Dermis blood vessel endothelial cell (primary cell): ENCODE data around the gene HINT1. TPM values are rescaled to one million over a fixed set of nuclear protein-coding genes. Genes with fewer than 3 reads are reported as not detected.
A peak's percentile ranks its signal among the peaks of the same experiment; 100 is the strongest.

Experiments
- DNase-seq: peaks from one replicate; pipeline ENCODE4 v3.0.0; 2010
- total RNA-seq: library from RNA; depleted of rRNA; stranded (reverse); fragments of >200 nt; gene quantifications from 2 replicates; pipeline ENCODE4 v1.2.3, GENCODE V29; 2014

Gene HINT1
- total RNA-seq, 1 donor from 2014 or later: 198 TPM

GRCh38 chr5:131109540-131110255, 55.4 kb downstream of the HINT1 start:
- DNase-seq: peak; percentile 62

Other genes with a start within 250 kb of the HINT1 start
- 3.4 and 6.5 TPM in 2 replicates for gene LYRM7, start 5.7 kb upstream of the HINT1 start, total RNA-seq
- gene CDC42SE2, start 98.8 kb upstream of the HINT1 start, total RNA-seq: 54.6 and 55.5 TPM in 2 replicates